Left ventricle myocardium inferior (tissue), 1 donor: ENCODE results near the gene RIT2. TPM values are rescaled to one million over a fixed set of nuclear protein-coding genes. Genes with fewer than 3 reads are reported as not detected.

ENCODE experiments used
- DNase-seq: peaks from one replicate; pipeline ENCODE4 v3.0.0-alpha.2; 2020
- H3K27ac ChIP-seq: fragments of 200-600 bp; replicated peaks from 2 replicates; pipeline ENCODE4 v1.8.0; 2021
- H3K27me3 ChIP-seq: fragments of 200-600 bp; 2 replicates; pipeline ENCODE4 v1.8.0; 2021; ENCODE audit warnings: low read depth
- H3K36me3 ChIP-seq: fragments of 200-600 bp; 2 replicates; pipeline ENCODE4 v1.8.0; 2021
- H3K4me1 ChIP-seq: fragments of 200-600 bp; 2 replicates; pipeline ENCODE4 v1.8.0; 2021
- H3K4me3 ChIP-seq: fragments of 200-600 bp; 2 replicates; pipeline ENCODE4 v1.8.0; 2021; ENCODE audit warnings: mild to moderate bottlenecking, moderate library complexity
- H3K9me3 ChIP-seq: fragments of 200-600 bp; replicated peaks from 2 replicates; pipeline ENCODE4 v1.8.0; 2021
- intact Hi-C: fragments of 100-400 bp; cut with micrococcal nuclease; formaldehyde crosslinking; loops from one replicate; pipeline ENCODE4 v1.11.0; 2022
- total RNA-seq: library from RNA; stranded (reverse); fragmentation: NEBNext Ultra II Directional; extraction: Animal tissue kit (Norgen Biotek cat#: 25700); gene quantifications from one replicate; pipeline ENCODE4 v1.2.1, GENCODE V29; 2021
- TF ChIP-seq, protein P1 (sequence below): fragments of 200-600 bp; IDR thresholded peaks from 2 replicates; pipeline ENCODE4 v1.8.0; 2021; ENCODE audit warnings: antibody characterized with exemption, mild to moderate bottlenecking, borderline replicate concordance
- donor health status: DM: no; HTN: yes; CAD: no; lungs with severe emphysema.

The RIT2 gene
- total RNA-seq, 1 donor from 2014 or later, result not detected

DNA sequence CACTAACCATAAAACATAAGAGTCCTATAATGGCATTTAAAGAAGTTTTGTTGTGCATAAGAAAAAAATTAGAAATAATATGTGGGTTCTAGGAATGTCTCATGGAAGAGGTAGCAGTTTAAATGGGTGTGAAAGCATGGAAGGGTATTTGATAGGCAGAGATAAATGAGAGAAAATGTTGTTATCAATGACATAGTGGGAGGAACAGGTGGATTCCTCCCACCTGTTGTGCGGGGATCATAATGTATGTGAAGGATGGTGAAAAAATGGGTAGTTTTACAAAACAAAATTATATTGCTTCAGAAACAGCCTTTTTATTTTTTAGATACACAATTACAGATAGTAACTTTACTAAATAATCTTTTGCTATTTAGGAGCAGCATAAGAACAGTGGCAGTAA lies 41.7 kb downstream of the RIT2 start:
- no peaks in the 10 kb centered on the region for H3K27me3 ChIP-seq
- no peaks in the 10 kb centered on the region for H3K4me1 ChIP-seq
- H3K36me3 ChIP-seq, result no peaks in the 10 kb centered on the region
- H3K4me3 ChIP-seq, result no peak overlapping the region
- H3K9me3 ChIP-seq, result no peaks in the 10 kb centered on the region
- H3K27ac ChIP-seq, result no peak overlapping the region
- intact Hi-C loops, result no loop called here
- TF ChIP-seq, protein P1, sequence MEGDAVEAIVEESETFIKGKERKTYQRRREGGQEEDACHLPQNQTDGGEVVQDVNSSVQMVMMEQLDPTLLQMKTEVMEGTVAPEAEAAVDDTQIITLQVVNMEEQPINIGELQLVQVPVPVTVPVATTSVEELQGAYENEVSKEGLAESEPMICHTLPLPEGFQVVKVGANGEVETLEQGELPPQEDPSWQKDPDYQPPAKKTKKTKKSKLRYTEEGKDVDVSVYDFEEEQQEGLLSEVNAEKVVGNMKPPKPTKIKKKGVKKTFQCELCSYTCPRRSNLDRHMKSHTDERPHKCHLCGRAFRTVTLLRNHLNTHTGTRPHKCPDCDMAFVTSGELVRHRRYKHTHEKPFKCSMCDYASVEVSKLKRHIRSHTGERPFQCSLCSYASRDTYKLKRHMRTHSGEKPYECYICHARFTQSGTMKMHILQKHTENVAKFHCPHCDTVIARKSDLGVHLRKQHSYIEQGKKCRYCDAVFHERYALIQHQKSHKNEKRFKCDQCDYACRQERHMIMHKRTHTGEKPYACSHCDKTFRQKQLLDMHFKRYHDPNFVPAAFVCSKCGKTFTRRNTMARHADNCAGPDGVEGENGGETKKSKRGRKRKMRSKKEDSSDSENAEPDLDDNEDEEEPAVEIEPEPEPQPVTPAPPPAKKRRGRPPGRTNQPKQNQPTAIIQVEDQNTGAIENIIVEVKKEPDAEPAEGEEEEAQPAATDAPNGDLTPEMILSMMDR, result no peak
- no peak for DNase-seq

DNA sequence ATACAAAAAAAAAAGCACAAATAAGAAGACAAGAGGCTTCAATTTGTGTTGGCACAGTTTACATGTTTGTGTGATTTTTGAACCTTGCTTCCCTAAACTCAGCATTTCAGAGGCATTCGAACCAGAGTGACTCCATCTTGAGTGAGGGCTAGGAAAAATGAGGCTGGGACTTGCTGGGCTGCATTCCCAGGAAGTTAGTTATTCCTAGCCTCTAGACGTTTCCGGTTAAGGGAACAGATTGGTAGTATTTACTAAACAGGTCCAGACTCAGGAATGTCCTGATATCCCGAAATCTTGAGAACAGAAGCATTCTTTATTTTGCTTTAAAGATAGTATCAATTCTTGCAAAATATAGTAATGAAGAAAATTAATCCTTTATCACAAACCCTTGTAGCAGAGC lies 46.7 kb downstream of the RIT2 start:
- Histone ChIP-seq H3K4me1 (no peaks in the 10 kb centered on the region), H3K27ac (no peak overlapping the region), H3K9me3 (no peaks in the 10 kb centered on the region), H3K4me3 (no peak overlapping the region), H3K27me3 (no peaks in the 10 kb centered on the region), H3K36me3 (no peaks in the 10 kb centered on the region)
- TF ChIP-seq, protein P1, result no peak
- DNase-seq, result no peak
- intact Hi-C loops, result no loop called here

DNA sequence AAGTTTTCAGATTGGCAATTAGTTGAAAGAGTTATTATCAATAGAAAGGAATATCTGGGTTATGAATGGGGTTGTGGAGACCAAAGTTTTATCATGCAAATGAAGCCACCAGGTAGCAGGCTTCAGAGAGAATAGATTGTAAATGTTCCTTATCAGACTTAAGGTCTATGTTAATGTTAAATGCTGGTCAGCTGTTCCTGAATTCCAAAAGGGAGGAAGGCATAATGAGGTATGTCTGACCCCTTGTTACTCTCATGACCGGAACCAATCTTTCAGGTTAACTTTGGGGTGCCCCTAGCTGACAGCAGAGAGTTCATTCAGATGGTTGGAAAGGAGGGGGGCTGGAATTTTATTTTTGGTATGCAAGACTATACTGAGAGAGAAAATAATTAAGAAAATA lies 47.9 kb downstream of the RIT2 start:
- H3K4me3 ChIP-seq, result no peak overlapping the region
- TF ChIP-seq, protein P1, result no peak
- no peaks in the 10 kb centered on the region for H3K4me1 ChIP-seq
- no peak for DNase-seq
- H3K9me3 ChIP-seq, result no peaks in the 10 kb centered on the region
- H3K27me3 ChIP-seq, result no peaks in the 10 kb centered on the region
- H3K27ac ChIP-seq, result no peak overlapping the region
- no peaks in the 10 kb centered on the region for H3K36me3 ChIP-seq
- intact Hi-C loops, result no loop called here

DNA sequence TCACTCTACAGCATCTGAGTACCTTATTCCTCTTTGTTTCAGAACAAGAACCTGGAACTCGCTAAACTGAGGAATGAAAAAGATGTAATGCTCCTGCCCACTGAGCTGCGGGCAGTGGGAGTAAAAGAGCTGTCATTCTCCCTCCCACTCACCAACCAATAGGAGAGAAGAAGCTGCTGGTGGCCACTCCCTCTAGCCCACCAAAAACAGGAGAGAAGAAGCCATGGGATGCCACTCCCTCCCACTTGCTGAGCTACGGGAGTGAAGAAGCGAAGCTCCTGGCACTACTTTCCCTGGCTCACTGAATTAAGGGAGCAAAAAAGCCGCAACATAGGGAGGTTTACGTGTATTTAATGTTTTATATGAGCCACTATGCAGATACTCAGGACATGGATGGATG lies 53.7 kb downstream of the RIT2 start:
- TF ChIP-seq, protein P1, result no peak
- no peak for DNase-seq

DNA sequence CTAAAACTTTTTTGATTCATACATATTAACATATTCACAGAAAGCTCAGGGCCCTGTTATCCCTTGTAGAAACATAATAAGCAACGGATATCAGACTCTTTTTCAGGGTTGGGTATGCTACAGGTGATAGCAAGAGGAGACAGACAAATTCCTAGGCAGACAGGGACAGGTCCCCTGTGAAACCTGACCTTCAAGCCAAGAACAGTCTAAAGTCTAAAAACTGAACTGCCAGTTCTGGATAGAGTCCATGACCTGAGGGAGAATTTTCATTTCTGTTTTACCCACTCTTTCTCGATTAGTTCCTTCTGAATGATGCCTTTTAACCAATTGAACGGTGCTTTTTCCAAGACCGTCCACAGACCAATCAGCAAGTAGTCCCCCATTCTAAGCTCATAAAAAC lies 54.2 kb downstream of the RIT2 start:
- intact Hi-C loops, result no loop called here
- no peaks in the 10 kb centered on the region for H3K4me1 ChIP-seq
- no peaks in the 10 kb centered on the region for H3K9me3 ChIP-seq
- no peaks in the 10 kb centered on the region for H3K36me3 ChIP-seq
- no peak overlapping the region for H3K4me3 ChIP-seq
- no peak for DNase-seq
- H3K27me3 ChIP-seq, result no peaks in the 10 kb centered on the region
- H3K27ac ChIP-seq, result no peak overlapping the region
- TF ChIP-seq, protein P1, result no peak

More for the DNA sequence above, 53.7 kb downstream of the RIT2 start:
- no peaks in the 10 kb centered on the region for H3K36me3 ChIP-seq
- no peak overlapping the region for H3K4me3 ChIP-seq
- H3K27ac ChIP-seq, result no peak overlapping the region
- no peaks in the 10 kb centered on the region for H3K27me3 ChIP-seq
- intact Hi-C loops, result no loop called here
- no peaks in the 10 kb centered on the region for H3K4me1 ChIP-seq
- H3K9me3 ChIP-seq, result no peaks in the 10 kb centered on the region

DNA sequence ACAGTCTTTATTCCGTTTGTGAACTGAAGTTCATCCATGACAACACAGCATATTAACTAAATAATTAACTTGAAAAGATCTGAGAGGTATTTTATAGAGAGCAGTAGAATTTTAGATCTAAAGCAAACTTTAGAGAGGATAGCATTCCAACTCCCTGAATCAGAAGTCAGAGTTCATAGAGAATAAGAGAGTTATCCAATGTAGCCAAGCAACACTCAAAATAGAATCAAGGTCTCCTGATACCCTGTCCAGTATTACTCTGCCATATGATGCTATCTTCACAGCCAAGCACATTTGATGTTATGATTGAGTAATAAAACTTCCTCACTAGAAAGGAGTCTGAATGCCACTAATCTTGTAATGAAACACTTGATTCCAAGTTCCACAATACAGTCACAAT lies 55.5 kb downstream of the RIT2 start:
- no peak for DNase-seq
- H3K9me3 ChIP-seq, result no peaks in the 10 kb centered on the region
- H3K4me1 ChIP-seq, result no peaks in the 10 kb centered on the region
- H3K27ac ChIP-seq, result no peak overlapping the region
- intact Hi-C loops, result no loop called here
- H3K36me3 ChIP-seq, result no peaks in the 10 kb centered on the region
- H3K4me3 ChIP-seq, result no peak overlapping the region
- TF ChIP-seq, protein P1, result no peak
- H3K27me3 ChIP-seq, result no peaks in the 10 kb centered on the region
